GM12878 (cell line): ENCODE measurements around the gene PRDM8.

Experiments used
- CHD4 ChIP-seq: fragments of 200-600 bp; sonication (generic); IDR thresholded peaks from 2 replicates; pipeline ENCODE4 v1.6.1; 2016; ENCODE audit warnings: mild to moderate bottlenecking
- CTCF ChIP-seq, 3 experiments: IDR thresholded peaks in 2 of 3; conservative IDR thresholded peaks in 1 of 3; 2 replicates each; pipeline ENCODE4 v1.5.1; 2011; ENCODE audit warnings: low read depth in 3 of 3, low read length in 3 of 3, mild to moderate bottlenecking in 3 of 3, control low read depth in 2 of 3, moderate library complexity in 2 of 3, inconsistent platforms in 1 of 3, mixed read lengths in 1 of 3; ENCODE audit not compliant: control insufficient read depth in 2 of 3, insufficient read depth in 1 of 3; ENCODE audit errors: extremely low read depth in 1 of 3
- TF ChIP-seq, protein P1 (sequence below): IDR thresholded peaks from 2 replicates; pipeline ENCODE4 v1.6.1; 2012; ENCODE audit warnings: low read length, inconsistent platforms

DNA sequence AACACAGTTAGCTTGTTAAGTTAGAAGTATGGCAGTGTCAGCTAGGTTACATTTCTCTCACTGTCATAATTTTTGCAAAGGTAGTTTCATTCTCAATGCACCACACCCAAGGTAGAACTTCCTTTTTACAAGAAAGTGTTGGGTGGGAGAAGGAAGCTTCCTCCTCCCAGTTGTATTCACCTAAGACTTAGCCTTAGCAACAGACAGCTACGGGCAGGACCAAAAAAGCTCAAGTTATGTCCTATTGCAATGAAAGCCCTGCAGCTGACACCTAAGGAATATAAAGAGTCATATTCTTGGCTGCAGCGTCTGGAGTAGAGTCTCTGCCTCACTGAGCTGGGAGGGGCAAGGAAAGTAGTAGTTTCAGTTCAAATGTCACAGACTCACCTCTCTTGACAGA lies 25.1 kb upstream of the PRDM8 start:
- TF ChIP-seq CTCF (IDR thresholded peaks at IDR 0.05 in 2 of 3, conservative IDR thresholded peaks at IDR 0.05 in 1 of 3; ENCODE audit: control insufficient read depth in 2 of 3, extremely low read depth in 1 of 3, insufficient read depth in 1 of 3, low read depth in 3 of 3, low read length in 3 of 3) (no peak), CHD4 (no peak)
- TF ChIP-seq, protein P1, sequence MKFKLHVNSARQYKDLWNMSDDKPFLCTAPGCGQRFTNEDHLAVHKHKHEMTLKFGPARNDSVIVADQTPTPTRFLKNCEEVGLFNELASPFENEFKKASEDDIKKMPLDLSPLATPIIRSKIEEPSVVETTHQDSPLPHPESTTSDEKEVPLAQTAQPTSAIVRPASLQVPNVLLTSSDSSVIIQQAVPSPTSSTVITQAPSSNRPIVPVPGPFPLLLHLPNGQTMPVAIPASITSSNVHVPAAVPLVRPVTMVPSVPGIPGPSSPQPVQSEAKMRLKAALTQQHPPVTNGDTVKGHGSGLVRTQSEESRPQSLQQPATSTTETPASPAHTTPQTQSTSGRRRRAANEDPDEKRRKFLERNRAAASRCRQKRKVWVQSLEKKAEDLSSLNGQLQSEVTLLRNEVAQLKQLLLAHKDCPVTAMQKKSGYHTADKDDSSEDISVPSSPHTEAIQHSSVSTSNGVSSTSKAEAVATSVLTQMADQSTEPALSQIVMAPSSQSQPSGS, result no peak
